T1000 (cell line): ENCODE data around the gene C16orf87.
"Not testable (repeated sequence)": the region's sequence is repeated elsewhere in the genome, so short reads cannot be mapped to it uniquely, and the experiment has no call there.

Experiments
- DNase-seq: peaks from one replicate; lab custom pipeline; 2025; ENCODE audit warnings: mixed read lengths; lab: John Stamatoyannopoulos, UW

Gene C16orf87, protein sequence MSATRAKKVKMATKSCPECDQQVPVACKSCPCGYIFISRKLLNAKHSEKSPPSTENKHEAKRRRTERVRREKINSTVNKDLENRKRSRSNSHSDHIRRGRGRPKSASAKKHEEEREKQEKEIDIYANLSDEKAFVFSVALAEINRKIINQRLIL

GRCh38 chr16:46830902-46831647, at the start of gene C16orf87:
Gene C16orf87 (minus strand): TSS chr16:46831180. CDS start chr16:46831149, 31 bp downstream.
- peak; percentile 91 for DNase-seq

GRCh38 chr16:46875243-46875642, 44.3 kb upstream of the C16orf87 start:
- no peak for DNase-seq

- DNase-seq = no peak
Observed at GRCh38 chr16:46873201-46873600, 42.2 kb upstream of the C16orf87 start.

DNA sequence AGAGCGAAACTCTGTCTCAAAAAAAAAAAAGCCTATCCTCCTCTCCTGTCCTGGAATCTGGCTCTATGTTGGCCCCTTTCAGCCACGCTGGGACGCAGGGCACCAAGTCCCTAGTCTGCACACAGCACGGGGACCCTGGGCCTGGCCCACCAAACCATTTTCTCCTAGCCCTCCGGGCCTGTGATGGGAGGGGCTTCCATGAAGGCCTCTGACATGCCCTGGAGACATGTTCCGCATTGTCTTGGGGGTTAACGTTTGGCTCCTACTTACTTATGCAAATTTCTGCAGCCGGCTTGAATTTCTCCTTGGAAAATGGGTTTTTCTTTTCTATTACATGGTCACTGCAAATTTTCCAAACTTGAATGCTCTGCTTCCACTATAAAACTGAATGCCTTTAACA, 40.6 kb upstream of the C16orf87 start:
- no peak for DNase-seq

- not testable (repeated sequence) for DNase-seq
Observed at GRCh38 chr16:46868891-46869290, 37.9 kb upstream of the C16orf87 start.

DNA sequence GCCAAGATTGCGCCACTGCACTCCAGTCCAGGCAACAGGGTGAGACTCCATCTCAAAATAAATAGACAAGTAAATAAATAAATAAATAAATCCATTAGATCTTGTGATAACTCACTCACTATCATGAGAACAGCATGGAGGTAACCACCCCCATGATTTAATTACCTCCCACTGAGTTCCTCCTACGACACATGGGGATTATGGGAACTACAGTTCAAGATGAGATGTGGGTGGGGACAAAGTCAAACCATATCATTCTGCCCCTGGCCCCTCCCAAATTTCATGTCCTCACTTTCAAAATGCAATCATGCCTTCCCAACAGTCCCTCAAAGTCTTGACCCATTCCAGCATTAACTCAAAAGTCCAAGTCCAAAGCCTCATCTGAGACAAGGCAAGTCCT, 36.5 kb upstream of the C16orf87 start:
- not testable (repeated sequence) for DNase-seq

DNA sequence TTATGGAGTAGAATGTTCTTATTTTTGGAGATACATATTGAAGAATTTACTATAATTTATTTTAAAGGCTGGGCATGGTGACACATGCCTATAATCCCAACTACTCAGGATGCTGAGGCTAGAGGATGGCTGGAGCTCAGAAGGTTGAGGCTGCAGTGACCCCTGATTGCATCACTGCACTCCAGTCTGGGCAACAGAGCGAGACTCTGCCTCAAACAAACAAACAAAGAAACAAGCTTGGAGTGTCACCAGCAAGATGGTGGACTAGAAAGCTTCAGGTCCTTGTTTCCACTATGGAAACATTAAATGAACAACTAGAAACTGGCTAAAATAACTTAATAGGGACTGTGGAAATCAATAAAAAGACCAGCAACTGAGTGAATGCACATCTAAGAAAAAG, 35.3 kb upstream of the C16orf87 start:
- no peak for DNase-seq

GRCh38 chr16:46862555-46863447, 31.8 kb upstream of the C16orf87 start:
- no peak for DNase-seq

GRCh38 chr16:46859719-46860152, 28.8 kb upstream of the C16orf87 start:
- peak; percentile 45 for DNase-seq

DNA sequence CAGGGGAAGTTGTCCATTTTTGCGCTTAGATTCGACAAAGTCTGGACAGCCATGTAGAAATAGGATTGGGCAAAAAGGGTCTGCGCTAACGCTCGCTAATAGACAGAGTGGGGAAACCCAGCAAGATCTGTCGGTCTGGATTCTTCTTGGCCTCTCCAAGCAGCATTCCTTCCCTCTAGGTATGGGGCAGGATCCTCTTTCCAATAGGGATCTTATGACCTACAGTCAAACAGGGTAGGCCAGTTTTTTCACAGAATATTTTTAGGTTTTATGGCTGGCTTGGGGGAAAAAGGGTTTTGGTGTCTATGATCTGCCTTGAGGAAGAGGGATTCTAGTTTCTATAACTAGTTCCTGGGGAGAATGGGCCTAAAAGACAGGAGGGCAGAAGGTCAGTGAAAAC, 27.2 kb upstream of the C16orf87 start:
- no peak for DNase-seq

GRCh38 chr16:46857368-46857945, 26.5 kb upstream of the C16orf87 start:
- no peak for DNase-seq

GRCh38 chr16:46855389-46855788, 24.4 kb upstream of the C16orf87 start:
- no peak for DNase-seq

DNA sequence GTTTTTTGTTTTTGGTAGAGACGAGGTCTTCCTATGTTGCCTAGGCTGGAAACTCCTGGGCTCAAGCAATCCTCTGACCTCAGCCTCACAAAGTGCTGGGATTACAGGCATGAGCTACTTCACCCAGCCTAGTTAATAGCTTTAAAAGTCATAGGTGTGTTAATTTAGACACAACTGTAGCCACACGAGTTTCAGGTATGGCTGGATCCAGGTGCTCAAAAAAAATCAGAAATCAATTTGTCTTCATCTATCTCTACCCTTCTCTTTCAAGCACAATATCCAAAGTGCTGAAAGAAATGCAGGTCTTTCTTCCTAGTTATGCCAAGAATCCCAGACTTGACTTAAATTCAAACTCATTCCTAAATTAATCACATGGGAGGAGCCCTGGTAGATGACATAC, 23.9 kb upstream of the C16orf87 start:
- DNase-seq = no peak

DNA sequence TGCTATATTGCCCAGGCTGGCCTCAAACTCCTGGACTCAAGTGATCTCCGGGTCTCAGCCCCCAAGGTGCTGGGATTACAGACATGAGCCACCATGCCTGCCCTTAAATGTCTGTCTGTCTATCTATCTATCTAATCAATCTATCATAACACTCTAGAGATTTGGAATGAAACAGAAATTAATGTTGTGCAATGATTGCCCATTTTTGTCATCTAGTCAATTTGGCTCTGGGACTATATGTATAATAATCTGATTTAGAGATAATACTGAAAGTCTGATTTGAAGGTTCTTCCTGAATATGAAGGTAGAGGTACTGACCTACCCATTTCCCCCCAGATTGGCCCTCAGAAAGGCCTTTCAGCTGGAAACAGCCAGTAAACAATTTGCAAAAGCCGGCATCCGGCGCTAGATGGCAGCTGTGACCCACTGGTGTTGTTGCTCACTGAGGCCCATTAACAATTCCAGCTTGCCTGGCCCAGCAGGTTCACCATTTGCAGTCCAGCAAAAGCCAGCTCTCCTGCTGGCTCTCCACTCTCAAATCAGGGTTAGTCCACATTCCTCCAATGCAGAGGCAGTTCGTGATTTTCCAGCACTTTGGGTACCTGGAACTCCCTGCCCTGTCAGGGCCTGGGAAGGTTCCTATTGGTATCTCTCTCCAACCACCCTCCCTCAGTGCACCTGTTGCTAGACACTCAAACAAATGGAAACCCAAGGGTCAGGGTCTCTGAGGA, 22.9 kb upstream of the C16orf87 start:
- DNase-seq = no peak

DNA sequence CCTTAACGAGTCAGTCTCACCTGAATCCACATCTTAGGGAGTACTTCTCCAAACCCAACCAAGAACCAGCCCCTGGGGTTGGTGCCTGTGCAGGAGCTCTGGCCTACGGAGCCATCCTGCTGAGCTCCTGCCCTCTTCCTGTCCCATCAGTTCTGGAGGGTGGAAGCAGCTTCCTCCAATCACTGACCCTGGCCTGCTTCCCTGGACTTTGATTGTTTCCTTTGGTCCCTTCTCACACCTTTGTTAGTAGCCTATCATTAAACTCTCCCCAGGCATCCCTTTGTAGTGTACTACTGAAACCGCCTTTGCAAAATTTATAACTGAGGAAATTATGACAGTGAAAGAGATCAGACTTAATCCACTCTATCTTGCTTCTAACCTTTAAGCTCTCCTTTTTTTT, 21.1 kb upstream of the C16orf87 start:
- DNase-seq = no peak

DNA sequence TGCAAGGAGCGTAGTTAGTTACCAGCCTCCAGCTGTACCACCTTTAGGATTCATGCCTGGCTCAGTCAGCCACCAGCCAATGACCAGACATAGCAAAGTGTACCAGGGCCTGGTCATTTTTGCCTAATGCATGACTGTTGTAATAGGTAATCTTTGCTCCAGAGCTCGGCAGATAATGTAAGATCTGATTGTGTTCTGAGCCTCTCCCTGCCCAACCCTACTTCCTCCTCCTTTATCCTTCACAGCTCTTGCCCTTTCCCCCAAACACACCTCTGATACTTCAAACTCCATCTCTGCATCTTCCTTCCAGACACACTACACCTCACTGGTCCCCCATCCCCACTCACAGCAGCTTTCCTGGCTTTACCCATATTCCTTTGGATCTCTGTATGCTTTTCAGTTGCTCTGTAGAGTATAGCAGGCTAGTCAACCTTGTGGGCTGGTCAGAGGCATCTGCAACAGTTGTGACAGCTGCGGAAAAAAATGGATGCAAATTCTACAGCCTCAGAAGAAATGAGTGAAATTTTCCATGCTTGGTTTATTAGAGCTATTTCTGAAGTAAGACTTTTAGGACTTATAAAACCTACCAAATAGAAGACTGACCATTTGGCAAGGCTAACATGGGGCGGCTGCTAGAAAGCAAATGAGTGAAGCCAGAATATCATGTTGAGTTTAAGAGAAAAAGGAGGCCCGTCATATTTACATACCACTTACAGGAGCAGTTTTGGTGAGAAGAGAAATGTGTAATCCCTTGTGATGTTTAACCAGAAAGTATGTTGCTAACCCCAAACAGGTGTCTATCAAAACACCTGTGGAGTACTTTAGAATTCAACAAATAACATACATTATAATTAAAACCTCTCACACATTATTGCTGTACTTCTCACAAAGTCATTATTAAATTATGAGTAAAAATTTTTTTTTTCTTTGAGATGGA, 19.9 kb upstream of the C16orf87 start:
- no peak for DNase-seq

- DNase-seq = no peak
Observed at GRCh38 chr16:46848768-46849764, 18.1 kb upstream of the C16orf87 start.

GRCh38 chr16:46845952-46846351, 15.0 kb upstream of the C16orf87 start:
- no peak for DNase-seq

DNA sequence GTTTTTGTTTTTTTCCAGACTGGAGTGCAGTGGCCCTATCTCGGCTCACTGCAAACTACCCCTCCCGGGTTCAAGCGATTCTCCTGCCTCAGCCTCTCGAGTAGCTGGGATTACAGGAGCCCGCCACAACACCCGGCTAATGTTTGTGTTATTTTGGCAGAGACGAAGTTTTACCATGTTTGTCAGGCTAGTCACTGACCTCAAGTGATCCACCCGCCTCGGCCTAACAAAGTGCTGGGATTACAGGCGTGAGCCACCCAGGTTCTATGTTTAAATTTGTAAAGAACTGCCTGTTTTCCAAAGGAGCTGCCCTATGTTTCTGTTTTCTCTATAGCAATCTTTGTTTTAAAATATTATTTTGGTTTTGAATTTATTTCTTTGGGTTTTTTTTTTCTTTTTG, 13.8 kb upstream of the C16orf87 start:
- no peak for DNase-seq
